Small intestine (tissue), 7 donors: Measurements from ENCODE around the gene CACNA2D2. TPM values are rescaled to one million over a fixed set of nuclear protein-coding genes. Genes with fewer than 3 reads are reported as not detected.

Source experiments
- DNase-seq, 2 donors: peaks; one replicate each; pipeline versions ENCODE4 v3.0.0 to v3.0.0-alpha.2; 2013
- FAIRE-seq: peaks from 2 replicates; lab custom pipeline; 2012; peaks lifted over from hg19 to GRCh38; lab: Jason Lieb, UNC
- H3K27ac ChIP-seq, 3 donors: one replicate each; pipeline ENCODE4 v1.5.1; 2013; ENCODE audit warnings: low read length in 2 of 3, mild to moderate bottlenecking in 2 of 3, control low read depth in 1 of 3, inconsistent platforms in 1 of 3, low read depth in 1 of 3, moderate library complexity in 1 of 3
- H3K27me3 ChIP-seq, 3 donors: one replicate each; pipeline ENCODE4 v1.6.1; 2013; ENCODE audit warnings: low read length in 3 of 3, inconsistent platforms in 1 of 3; ENCODE audit not compliant: control insufficient read depth in 3 of 3, insufficient read depth in 3 of 3
- H3K36me3 ChIP-seq, 3 donors: one replicate each; pipeline ENCODE4 v1.6.1; 2013; ENCODE audit warnings: low read length in 3 of 3, inconsistent platforms in 1 of 3, low read depth in 1 of 3, mild to moderate bottlenecking in 1 of 3, moderate library complexity in 1 of 3; ENCODE audit not compliant: control insufficient read depth in 3 of 3, insufficient read depth in 2 of 3
- H3K4me1 ChIP-seq, 3 donors: one replicate each; pipeline ENCODE4 v1.6.1; 2013; ENCODE audit warnings: low read length in 2 of 3, inconsistent platforms in 1 of 3, low read depth in 1 of 3, mild to moderate bottlenecking in 1 of 3, moderate library complexity in 1 of 3; ENCODE audit not compliant: control insufficient read depth in 3 of 3, insufficient read depth in 2 of 3
- H3K4me3 ChIP-seq, 3 donors: one replicate each; pipeline ENCODE4 v1.5.1; 2013; ENCODE audit warnings: low read length in 3 of 3, control low read depth in 1 of 3, inconsistent platforms in 1 of 3, low read depth in 1 of 3, mild to moderate bottlenecking in 1 of 3, moderate library complexity in 1 of 3
- H3K9me3 ChIP-seq, 2 donors: one replicate each; pipeline ENCODE4 v1.6.1; 2013; ENCODE audit warnings: low read depth in 1 of 2, low read length in 1 of 2; ENCODE audit not compliant: control insufficient read depth in 2 of 2, insufficient read depth in 1 of 2
- WGBS, 3 donors: extraction: QIAGEN DNeasy Blood & Tissue Kit; methylation state at CpG; one replicate each; pipeline ENCODE4 v1.1.7; 2013; 5-methylcytosine and 5-hydroxymethylcytosine counted together
- polyA plus RNA-seq, 4 donors: library from polyadenylated mRNA; stranded (reverse) in 3 of 4; unstranded in 1 of 4; fragments of 200-250 nt in 3 of 4; fragments of 120-200 nt in 1 of 4; gene quantifications; one replicate each; pipeline versions ENCODE4 v1.2.1 to v1.2.3, GENCODE V29; 2013
- donor health status: healthy with polysubstance abuse.
- donor health status: control.
- donor health status: control.
- donor health status: Bipolar disorder and iron deficiency.
- donor health status: healthy.

CACNA2D2 gene
- polyA plus RNA-seq, 4 donors: 0.22 to 5.3 (median 0.89) TPM

DNA sequence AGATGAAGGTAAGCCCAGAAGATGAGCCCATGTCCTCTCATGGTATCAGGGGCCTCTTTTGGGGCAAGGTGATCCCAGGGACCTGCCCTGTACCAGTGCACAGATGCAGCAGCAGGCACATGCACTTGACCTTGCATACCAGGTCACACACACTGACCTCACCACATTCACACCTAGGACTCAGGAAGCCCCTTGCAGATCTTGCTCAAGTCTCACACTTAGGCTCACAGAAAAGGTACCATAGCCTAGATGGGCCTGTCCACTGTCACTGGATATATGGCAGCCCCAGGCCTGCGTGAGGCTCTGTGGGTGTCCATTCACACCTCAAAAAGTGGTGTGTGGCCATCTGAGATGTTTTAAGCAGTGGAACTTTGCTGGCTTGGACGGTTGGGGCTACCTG, 58.7 kb downstream of the CACNA2D2 start:
- no peak for FAIRE-seq
- DNase-seq: no peak
- no peaks in the 10 kb centered on the region for H3K27me3 ChIP-seq
- no peaks in the 10 kb centered on the region for H3K36me3 ChIP-seq
- no peaks in the 10 kb centered on the region for H3K9me3 ChIP-seq
- H3K27ac ChIP-seq: no peak overlapping the region
- H3K4me1 ChIP-seq: peaks cover 0 to 7% (median 2%) of the 10 kb centered on the region in 3 donors
- 79 to 88% (median 86%) methylated on average over 2 of the region's 2 CpGs for WGBS, 3 donors
- no peak overlapping the region for H3K4me3 ChIP-seq

DNA sequence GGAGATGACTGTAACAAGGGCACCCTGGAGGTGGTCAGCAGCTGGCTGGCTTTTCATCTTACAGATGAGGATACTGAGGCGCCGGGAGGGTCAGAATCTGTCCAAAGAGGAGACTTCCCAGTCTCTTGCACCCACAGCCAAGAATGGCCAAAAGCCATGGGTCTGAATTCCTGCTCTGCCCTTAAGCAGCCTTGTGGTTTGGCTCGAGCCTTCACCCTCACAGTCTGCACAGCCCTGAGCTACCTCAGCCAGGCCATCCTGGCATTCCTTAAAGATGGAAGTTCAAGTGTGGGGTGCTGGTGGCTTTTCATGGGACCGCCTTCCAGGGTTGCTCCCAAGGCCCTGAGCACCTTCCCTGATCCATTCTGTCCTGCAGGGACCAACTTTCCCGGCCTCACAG, 59.2 kb downstream of the CACNA2D2 start:
- H3K4me3 ChIP-seq: no peak overlapping the region
- 81 to 88% (median 85%) methylated on average over 5 of the region's 5 CpGs for WGBS, 3 donors
- no peaks in the 10 kb centered on the region for H3K36me3 ChIP-seq
- FAIRE-seq: no peak
- peaks cover 0 to 2% (median 2%) of the 10 kb centered on the region in 3 donors for H3K4me1 ChIP-seq
- H3K27ac ChIP-seq: no peak overlapping the region
- H3K27me3 ChIP-seq: no peaks in the 10 kb centered on the region
- H3K9me3 ChIP-seq: no peaks in the 10 kb centered on the region
- no peak for DNase-seq

GRCh38 chr3:50442945-50443579, 60.4 kb downstream of the CACNA2D2 start:
- Histone ChIP-seq H3K4me3 (no peak overlapping the region), H3K27me3 (no peaks in the 10 kb centered on the region), H3K4me1 (peaks cover 0 to 2% (median 2%) of the 10 kb centered on the region in 3 donors), H3K27ac (no peak overlapping the region), H3K9me3 (no peaks in the 10 kb centered on the region), H3K36me3 (no peaks in the 10 kb centered on the region)
- FAIRE-seq: no peak
- WGBS, 3 donors: 78 to 85% (median 83%) methylated on average over 19 to 21 of the region's 21 CpGs
- DNase-seq: no peak

DNA sequence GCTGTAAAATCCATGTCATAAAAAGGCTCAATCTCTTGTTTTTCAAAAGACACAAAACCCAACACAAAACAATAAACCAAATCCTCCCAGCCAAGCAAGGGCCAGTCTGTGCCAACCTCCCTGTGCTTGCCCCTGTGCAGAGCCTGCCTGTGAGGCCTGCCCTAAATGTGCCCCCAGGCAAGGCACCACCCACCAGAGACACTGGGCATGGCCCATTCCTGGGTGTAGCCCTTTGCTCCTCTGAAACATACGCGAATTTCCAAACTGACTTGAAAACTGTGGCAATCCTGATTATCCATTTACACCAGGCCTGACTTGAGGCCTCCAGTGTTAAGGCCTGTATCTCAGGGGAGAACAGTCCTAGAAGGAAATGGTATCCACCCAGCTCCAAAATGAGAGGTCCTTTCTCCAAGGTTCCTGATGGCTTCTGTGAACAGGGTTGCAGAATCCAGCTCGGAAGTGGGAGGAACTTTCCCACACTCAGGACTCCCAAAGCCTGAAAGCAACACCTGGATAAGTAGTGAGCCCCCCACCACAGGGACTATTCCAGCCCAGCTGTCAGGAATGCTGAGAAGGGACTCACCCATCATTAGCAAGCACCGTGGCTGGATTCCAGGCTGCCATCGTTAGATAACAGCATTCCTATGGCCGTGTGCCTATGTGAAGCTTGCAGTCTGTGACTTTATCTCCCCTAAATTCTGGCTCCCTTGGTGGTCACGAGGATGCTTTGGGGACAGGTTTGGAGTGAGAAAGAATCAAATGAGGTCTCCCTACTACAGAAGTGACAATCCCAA, 61.8 kb downstream of the CACNA2D2 start:
- no peaks in the 10 kb centered on the region for H3K36me3 ChIP-seq
- H3K27ac ChIP-seq: no peak overlapping the region
- DNase-seq (no peak), FAIRE-seq (no peak)
- H3K4me1 ChIP-seq: peaks cover 0 to 2% (median 0%) of the 10 kb centered on the region in 3 donors
- WGBS, 3 donors: 57 to 66% (median 60%) methylated on average over 7 of the region's 7 CpGs
- H3K9me3 ChIP-seq: no peaks in the 10 kb centered on the region
- H3K27me3 ChIP-seq: no peaks in the 10 kb centered on the region
- H3K4me3 ChIP-seq: no peak overlapping the region

- FAIRE-seq (no peak), DNase-seq (peak; percentile 66 to 83)
- Histone ChIP-seq H3K4me1 (no peaks in the 10 kb centered on the region), H3K27me3 (no peaks in the 10 kb centered on the region), H3K27ac (no peak overlapping the region), H3K9me3 (no peaks in the 10 kb centered on the region), H3K4me3 (no peak overlapping the region), H3K36me3 (no peaks in the 10 kb centered on the region)
- WGBS, 3 donors: 16 to 22% (median 18%) methylated on average over 5 of the region's 5 CpGs
Measured at GRCh38 chr3:50436114-50436674, 67.2 kb downstream of the CACNA2D2 start.

GRCh38 chr3:50435371-50436113, 67.9 kb downstream of the CACNA2D2 start:
- FAIRE-seq (no peak), DNase-seq (no peak)

GRCh38 chr3:50433954-50434353, 69.5 kb downstream of the CACNA2D2 start:
- 23 to 66% (median 39%) methylated on average over 5 of the region's 5 CpGs for WGBS, 3 donors
- Histone ChIP-seq H3K9me3 (no peaks in the 10 kb centered on the region), H3K27me3 (no peaks in the 10 kb centered on the region), H3K27ac (no peak overlapping the region), H3K4me1 (no peaks in the 10 kb centered on the region), H3K36me3 (no peaks in the 10 kb centered on the region), H3K4me3 (no peak overlapping the region)
- no peak for DNase-seq
- FAIRE-seq: no peak

More at GRCh38 chr3:50435371-50436113, 67.9 kb downstream of the CACNA2D2 start:
- no peak overlapping the region for H3K4me3 ChIP-seq
- WGBS, 3 donors: 27 to 29% (median 28%) methylated on average over 11 to 12 of the region's 12 CpGs
- H3K27ac ChIP-seq: no peak overlapping the region
- H3K36me3 ChIP-seq: no peaks in the 10 kb centered on the region
- no peaks in the 10 kb centered on the region for H3K9me3 ChIP-seq
- no peaks in the 10 kb centered on the region for H3K27me3 ChIP-seq
- no peaks in the 10 kb centered on the region for H3K4me1 ChIP-seq

DNA sequence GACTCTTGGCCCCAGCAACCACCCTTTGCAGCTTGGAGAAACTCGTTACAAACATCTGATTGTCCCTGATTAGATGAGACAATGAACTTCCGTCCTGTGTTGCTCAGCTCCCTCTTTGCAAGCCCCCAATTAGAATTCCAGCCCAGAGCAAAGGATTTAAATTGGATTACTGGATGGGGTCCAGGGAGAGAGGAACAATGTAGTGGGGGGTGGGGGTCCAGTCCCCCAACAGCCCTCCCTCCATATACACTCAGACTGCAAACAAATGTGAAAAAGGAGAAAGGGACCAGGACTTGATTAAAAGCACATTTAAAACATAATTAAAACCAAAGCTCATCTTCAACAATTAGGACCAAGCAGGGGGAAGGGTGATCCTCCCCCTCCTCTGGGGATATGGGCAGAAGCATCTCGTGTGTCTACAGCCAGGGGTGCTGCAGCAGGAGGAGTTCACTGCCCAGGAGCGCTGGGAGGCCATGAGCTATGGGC, 72.4 kb downstream of the CACNA2D2 start:
- Histone ChIP-seq H3K27me3 (no peaks in the 10 kb centered on the region), H3K4me1 (no peaks in the 10 kb centered on the region), H3K9me3 (no peaks in the 10 kb centered on the region), H3K36me3 (no peaks in the 10 kb centered on the region), H3K27ac (no peak overlapping the region), H3K4me3 (no peak overlapping the region)
- DNase-seq (no peak), FAIRE-seq (no peak)
- WGBS, 3 donors: 56 to 61% (median 59%) methylated on average over 4 of the region's 4 CpGs
